Measurements from ENCODE around the gene NKAIN2.

NKAIN2 gene

DNA sequence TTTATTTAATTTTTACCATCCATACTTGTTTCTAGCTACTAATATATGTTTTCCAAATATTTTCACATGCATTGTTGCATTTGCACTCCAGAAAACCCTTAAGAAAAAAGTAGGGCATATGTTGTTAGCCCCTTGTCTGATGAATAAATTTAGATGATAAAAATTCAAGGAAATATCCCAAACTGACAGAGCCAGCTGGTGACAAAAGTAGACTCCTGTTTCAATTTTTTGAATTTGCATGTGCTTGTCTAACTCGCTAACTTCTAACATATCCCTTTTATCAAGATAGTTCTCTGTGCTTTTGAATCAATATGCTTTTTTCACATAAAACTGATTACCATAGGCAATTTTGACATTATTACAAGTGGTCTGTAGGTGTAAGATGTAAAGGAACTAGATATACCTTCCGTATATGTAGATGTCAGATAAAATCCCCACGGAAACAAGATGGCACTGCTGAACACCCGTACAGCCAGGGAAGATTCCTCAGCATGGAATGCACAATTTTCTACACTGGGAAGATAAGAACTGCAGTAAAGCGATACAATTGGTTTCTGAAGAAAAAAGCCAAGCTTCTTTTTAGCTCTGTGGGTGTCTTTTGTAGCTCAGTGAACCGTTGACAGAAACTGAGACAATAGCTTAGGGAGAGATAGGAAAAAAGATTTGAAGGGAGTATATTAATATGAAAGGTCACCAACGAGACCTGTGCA lies 721.0 kb downstream of the NKAIN2 start:
- no peaks in the 10 kb centered on the region for H3K9me3 ChIP-seq (replicated peaks; ENCODE audit: insufficient read depth, low read length)
- TF ChIP-seq CTCF (IDR thresholded peaks at IDR 0.05; ENCODE audit: low read length) (no peak), EZH2phosphoT487 (IDR thresholded peaks at IDR 0.05; ENCODE audit: low read length) (no peak), EZH2 (optimal IDR thresholded peaks at IDR 0.05; ENCODE audit: low read depth, low read length) (no peak)
- no peak overlapping the region for H2AFZ ChIP-seq (ENCODE audit: low read length)

GRCh38 chr6:124530926-124531325 lies 727.3 kb downstream of the NKAIN2 start:
- Histone ChIP-seq H3K79me2 (ENCODE audit: low read length) (no peaks in the 10 kb centered on the region), H3K4me3 (ENCODE audit: low read length) (no peak overlapping the region), H3K36me3 (replicated peaks; ENCODE audit: insufficient read depth, low read length) (no peaks in the 10 kb centered on the region), H3K9me3 (replicated peaks; ENCODE audit: insufficient read depth, low read length) (no peaks in the 10 kb centered on the region), H3F3A (ENCODE audit: insufficient read depth, low read length) (no peaks in the 10 kb centered on the region), H3K9me2 (replicated peaks; ENCODE audit: insufficient read depth, low read length) (no peaks in the 10 kb centered on the region), H3K27me3 (replicated peaks; ENCODE audit: insufficient read depth, low read length) (no peaks in the 10 kb centered on the region), H3K27ac (ENCODE audit: low read length) (no peak overlapping the region), H3K9ac (ENCODE audit: low read length) (no peak overlapping the region), H3K4me2 (ENCODE audit: low read depth, low read length) (no peak overlapping the region), H4K20me1 (ENCODE audit: insufficient read depth, low read length) (no peaks in the 10 kb centered on the region), H2AFZ (ENCODE audit: low read length) (no peak overlapping the region), H3K4me1 (ENCODE audit: low read length) (no peaks in the 10 kb centered on the region)
- DNase-seq = no peak
- TF ChIP-seq EZH2phosphoT487 (IDR thresholded peaks at IDR 0.05; ENCODE audit: low read length) (no peak), EZH2 (optimal IDR thresholded peaks at IDR 0.05; ENCODE audit: low read depth, low read length) (no peak), CTCF (IDR thresholded peaks at IDR 0.05; ENCODE audit: low read length) (no peak)

More for the DNA sequence above, 721.0 kb downstream of the NKAIN2 start:
- Histone ChIP-seq H3K9me2 (replicated peaks; ENCODE audit: insufficient read depth, low read length) (no peaks in the 10 kb centered on the region), H3K4me1 (ENCODE audit: low read length) (no peaks in the 10 kb centered on the region), H3K27me3 (replicated peaks; ENCODE audit: insufficient read depth, low read length) (no peaks in the 10 kb centered on the region), H3K4me3 (ENCODE audit: low read length) (no peak overlapping the region), H3K4me2 (ENCODE audit: low read depth, low read length) (no peak overlapping the region), H3K36me3 (replicated peaks; ENCODE audit: insufficient read depth, low read length) (no peaks in the 10 kb centered on the region), H3K79me2 (ENCODE audit: low read length) (no peaks in the 10 kb centered on the region), H3F3A (ENCODE audit: insufficient read depth, low read length) (no peaks in the 10 kb centered on the region), H3K27ac (ENCODE audit: low read length) (no peak overlapping the region), H3K9ac (ENCODE audit: low read length) (no peak overlapping the region), H4K20me1 (ENCODE audit: insufficient read depth, low read length) (no peaks in the 10 kb centered on the region)
- no peak for DNase-seq

DNA sequence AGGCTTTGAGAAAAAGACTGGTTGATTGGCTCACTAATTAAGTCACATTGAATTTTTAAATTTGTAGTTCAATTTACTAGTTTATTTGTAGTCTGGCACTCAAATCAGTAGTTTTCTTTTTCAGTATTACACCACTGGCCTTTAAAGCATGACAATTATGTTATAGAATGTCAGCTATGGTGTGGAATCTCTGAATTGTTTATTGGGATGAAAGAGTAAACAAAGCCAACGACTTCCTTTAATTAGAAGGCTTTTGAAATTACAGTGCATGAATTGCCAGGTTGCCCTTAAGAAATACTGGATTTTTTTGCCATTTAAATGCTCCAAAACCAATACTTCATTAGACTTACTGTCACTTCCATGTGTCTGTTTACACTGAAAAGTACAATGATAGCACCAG lies 731.6 kb downstream of the NKAIN2 start:
- H2AFZ ChIP-seq (ENCODE audit: low read length) = no peak overlapping the region
- no peaks in the 10 kb centered on the region for H3K79me2 ChIP-seq (ENCODE audit: low read length)
- H3K9me2 ChIP-seq (replicated peaks; ENCODE audit: insufficient read depth, low read length) = no peaks in the 10 kb centered on the region
- H3K4me1 ChIP-seq (ENCODE audit: low read length) = no peaks in the 10 kb centered on the region
- DNase-seq = no peak
- H3K9ac ChIP-seq (ENCODE audit: low read length) = no peak overlapping the region
- H4K20me1 ChIP-seq (ENCODE audit: insufficient read depth, low read length) = no peaks in the 10 kb centered on the region
- no peaks in the 10 kb centered on the region for H3K27me3 ChIP-seq (replicated peaks; ENCODE audit: insufficient read depth, low read length)
- H3K4me2 ChIP-seq (ENCODE audit: low read depth, low read length) = no peak overlapping the region
- no peak overlapping the region for H3K4me3 ChIP-seq (ENCODE audit: low read length)
- no peak overlapping the region for H3K27ac ChIP-seq (ENCODE audit: low read length)
- TF ChIP-seq EZH2phosphoT487 (IDR thresholded peaks at IDR 0.05; ENCODE audit: low read length) (no peak), CTCF (IDR thresholded peaks at IDR 0.05; ENCODE audit: low read length) (no peak), EZH2 (optimal IDR thresholded peaks at IDR 0.05; ENCODE audit: low read depth, low read length) (no peak)
- no peaks in the 10 kb centered on the region for H3F3A ChIP-seq (ENCODE audit: insufficient read depth, low read length)
- no peaks in the 10 kb centered on the region for H3K9me3 ChIP-seq (replicated peaks; ENCODE audit: insufficient read depth, low read length)
- H3K36me3 ChIP-seq (replicated peaks; ENCODE audit: insufficient read depth, low read length) = no peaks in the 10 kb centered on the region
